Activated CD4-positive, alpha-beta T cell treated with anti-CD3 and anti-CD28 coated beads, Interleukin-2, amount 50 U/mL, for 24 hours (primary cell): ENCODE data around the gene GAS7.
"Not testable (repeated sequence)": the region's sequence is repeated elsewhere in the genome, so short reads cannot be mapped to it uniquely, and the experiment has no call there.

ENCODE experiments used
- DNase-seq, 2 donors: peaks; one replicate each; pipeline ENCODE4 v3.0.0-alpha.2; 2020; ENCODE audit warnings: low read depth in 1 of 2, low spot score in 1 of 2

Gene GAS7

DNA sequence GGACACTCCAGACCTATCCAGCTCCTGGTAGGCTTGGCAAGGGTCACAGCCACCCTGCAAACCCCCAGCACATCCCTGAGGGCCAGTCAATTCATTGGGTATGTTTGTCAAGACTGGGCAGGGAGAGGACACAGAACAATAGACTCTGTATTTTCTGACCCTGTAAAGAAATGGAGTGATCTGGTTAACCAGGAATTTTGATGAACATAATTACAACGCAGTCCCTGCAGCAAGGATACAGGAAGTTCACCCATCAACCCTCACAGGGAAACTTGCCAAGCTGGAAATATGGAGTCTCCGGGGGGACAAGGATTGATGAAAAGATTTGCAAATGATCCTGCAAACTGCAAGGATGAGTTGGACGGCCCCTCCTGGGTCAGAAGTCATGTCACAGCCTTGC lies 167.3 kb downstream of the GAS7 start:
- DNase-seq, result no peak

DNA sequence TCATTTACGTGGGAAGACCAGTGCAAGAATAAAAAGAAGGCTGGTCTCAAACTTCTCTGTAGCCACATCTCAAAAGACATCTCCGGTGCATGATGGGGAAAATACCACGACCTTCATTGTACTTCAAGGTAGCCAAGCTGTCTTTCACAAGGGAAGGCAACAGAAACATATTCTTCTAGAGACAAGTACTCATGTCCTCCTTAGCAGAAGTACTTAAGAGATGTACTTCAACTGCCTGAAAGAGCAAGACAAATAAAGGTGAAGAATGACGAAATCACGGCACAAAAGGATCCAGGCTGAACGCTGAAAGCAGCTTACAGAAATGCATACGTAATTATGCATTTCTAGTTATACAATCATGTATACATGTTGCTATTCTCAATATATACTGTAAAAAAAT lies 169.3 kb downstream of the GAS7 start:
- no peak for DNase-seq

DNA sequence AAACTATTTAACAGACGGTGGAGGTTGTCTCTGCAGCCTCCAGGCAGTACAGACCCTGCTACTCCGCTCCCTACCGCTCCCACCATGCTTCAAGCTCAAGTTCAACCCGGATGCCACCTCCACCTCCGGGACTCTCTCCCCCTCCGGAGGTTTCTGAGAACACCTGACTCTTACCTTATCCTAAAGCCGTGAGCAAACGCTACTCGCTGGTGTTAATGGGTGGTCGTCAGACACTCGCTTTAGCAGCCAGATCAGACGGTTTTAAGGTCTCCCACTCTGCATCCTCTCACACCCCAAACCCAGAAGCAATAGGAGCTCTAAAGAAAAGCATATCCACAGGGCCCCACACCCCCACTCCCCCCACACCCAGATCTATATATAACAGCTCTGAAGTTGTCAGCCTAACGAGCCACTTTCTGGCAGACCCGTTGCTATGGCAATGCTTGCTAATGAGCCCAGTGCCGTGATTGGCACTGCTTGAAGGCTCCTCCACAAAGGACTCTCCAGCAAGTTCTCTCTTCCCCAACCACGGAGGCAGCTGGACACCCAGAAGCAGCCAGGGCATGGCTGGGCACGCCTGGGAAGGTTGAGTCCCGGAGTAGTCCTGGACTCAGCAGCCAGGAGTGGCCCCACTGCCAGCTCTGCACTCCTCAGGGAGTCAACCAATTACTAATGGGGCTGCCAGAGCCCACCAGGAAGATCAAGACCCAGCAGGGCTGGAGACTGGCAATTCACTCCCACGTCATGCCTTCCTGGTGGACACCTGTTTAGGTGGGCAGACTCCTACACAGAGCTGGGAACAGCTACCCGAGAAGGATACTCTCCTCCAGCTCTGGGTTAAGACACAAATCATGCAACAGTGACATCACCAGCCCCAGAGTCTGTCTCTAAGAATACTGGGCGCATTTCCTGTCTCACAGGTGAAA lies 172.2 kb downstream of the GAS7 start:
- no peak for DNase-seq

DNA sequence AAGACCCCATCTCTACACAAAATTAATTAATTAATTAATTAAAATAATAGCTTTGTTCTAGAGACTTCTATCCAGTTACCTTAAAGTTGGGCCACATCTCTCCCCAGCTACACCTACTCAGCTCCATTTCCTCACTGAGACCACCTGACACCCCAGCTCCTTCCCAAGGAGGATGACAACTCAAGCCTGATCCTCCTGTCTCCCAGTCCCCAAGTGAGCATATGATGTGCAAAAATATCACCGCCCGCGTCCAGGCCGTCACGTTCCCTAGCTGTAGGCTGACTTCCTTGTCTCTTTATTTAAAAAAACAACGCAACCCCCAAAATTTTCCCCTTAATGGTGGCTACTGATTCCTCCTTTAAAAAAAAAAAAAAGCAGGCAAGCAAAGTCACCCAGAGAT lies 173.2 kb downstream of the GAS7 start:
- no peak for DNase-seq

DNA sequence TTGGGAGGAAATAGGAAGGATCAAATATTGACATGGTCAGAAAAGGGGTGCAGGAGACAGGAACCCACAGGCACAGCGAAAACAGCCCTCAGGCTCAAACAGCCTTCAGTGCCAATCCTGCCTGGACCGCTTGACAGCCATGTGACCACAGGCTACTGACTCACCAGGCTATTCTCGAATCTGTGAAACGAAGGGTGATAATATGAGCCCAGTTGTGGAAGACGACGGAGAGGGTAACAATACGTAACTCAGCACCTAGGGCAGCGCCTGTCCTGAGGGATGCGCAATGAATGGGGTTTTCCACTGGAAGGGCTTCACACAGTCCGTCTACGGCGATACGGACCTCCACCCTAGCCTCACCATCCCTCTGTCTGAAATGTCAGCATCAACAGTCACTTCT lies 176.0 kb downstream of the GAS7 start:
- DNase-seq, result no peak

DNA sequence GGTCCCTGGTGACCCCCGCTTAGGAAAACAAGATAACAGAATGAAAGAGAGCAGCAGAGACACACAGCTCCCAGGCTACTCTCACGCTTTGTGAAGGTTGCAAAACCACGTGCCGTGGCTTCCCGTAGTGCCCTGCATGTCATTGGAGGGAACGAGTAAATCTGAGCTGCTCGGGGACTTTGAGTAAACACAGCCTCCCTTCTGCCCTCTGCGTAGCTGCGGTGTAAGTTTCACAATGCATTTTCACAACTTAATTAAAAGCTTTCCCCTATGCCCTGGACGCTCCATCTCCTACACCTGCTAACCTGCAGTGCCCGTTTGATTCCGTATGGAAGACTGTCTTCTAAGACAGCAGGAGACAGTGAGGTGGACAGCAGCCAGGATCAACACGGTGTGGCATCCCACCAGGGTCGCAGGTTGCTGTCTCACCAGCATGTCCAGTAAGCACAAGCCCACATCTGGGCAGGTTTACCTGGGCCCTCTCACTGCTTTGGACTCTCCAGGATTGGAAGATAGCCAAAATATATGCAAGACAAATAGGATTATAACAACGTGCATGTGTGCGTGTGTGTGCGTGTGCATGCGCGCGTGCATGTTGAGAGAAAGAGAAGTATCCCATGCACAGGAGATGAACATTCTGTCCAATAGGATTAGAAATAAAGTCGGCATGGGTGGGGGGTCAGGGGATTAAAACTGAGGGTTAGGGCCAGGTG lies 177.0 kb downstream of the GAS7 start:
- DNase-seq, result no peak

DNA sequence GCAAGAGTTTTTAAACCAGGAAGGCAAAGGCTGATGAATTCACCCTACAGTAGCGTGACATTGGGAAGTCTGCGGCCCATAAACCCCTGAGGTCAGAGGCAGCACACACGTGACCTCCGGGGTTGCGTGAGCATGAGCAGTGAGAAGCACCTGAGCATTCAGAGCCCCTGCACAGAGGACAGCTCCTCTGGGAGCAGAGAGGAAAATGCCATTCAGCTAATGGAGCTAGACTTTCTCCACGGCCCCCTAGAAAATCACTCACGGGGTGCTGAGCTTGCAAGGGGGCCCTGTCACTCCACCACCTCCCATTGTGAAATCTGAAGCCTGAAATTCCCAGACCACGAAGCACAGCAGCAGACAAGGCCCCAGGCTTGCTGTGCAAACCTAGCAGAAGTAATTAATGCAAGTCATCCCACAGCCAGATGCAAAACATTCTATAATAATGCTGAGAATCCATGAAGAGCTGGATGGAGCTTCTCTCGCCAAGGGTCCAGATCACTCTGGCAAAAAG lies 178.4 kb downstream of the GAS7 start:
- DNase-seq, result no peak

DNA sequence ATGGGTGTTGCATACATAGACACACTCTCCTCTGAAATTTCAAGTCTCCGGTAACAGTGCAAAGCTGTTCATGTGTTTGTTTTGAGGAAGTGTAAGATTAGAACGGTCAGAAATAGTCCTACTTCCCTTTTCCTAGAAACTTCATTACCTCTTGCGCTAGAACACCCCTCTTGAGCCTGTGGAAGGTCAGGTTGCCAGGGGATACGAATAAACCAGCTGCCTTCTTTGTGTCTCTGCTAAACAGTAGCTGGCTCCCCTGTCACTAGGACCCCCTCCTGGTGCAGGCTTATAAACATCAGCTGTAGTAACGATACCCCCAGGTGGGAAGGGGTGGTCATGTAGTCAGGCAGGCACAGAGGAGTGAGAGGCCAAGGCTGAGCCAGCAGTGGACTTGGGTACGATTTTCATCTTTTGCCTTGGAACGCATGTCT lies 179.9 kb downstream of the GAS7 start:
- DNase-seq, result no peak

DNA sequence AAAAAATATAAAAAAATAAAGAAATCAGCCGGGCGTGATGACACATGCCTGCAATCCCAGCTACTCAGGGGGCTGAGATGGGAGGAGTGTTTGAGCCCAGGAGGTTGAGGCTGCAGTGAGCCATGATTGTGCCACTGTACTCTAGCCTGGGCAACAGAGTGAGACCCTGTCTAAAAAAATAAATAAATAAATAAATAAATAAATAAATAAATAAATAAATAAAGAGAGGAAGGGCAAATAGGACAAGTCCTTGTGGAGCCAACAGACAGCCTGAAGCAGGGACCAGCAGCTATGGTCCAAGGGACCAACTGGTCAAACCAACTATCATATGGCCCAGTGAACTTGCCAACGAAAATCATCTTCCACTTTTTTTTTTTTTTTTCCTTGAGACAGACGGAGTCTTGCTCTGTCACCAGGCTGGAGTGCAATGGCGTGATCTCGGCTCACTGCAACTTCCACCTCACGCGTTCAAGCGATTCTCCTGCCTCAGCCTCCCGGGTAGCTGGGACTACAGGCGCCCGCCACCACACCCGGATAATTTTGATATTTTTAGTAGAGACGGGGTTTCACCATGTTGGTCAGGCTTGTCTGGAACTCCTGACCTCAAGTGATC lies 181.3 kb downstream of the GAS7 start:
- not testable (repeated sequence) for DNase-seq

DNA sequence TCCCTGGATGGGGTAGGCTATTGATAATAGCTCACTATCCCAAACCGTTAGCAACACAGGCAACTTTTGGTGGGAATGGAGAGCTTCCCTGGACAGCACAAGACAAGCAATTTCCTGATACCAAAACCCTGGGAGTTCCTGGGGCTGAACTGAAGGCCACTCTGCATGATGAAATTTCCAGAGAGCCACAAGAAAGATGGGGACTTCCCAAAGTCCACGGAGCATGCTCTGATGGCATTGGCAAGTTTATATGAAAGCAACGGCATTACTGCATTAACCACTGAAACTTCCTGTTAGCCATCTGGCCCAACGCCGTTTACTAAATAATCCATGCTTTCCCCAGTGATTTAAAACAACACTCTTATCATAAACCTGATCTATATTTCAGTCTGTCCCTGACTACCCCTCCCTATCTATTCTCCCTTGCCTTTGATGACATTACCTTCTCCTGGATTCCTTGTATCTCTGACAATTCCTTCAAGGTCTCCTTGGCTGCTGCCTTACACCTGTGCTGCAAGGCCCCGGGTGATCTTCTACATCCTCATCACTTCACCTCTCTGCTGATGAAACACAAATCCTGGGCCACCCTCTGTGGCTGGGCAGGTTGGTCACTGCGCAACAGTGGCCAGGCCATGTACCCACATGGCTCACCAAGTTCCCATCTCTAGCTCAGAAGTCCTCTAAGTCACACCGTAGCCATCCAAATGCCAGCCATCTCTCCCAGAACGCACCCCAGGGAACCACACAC lies 184.9 kb downstream of the GAS7 start:
- DNase-seq, result no peak

DNA sequence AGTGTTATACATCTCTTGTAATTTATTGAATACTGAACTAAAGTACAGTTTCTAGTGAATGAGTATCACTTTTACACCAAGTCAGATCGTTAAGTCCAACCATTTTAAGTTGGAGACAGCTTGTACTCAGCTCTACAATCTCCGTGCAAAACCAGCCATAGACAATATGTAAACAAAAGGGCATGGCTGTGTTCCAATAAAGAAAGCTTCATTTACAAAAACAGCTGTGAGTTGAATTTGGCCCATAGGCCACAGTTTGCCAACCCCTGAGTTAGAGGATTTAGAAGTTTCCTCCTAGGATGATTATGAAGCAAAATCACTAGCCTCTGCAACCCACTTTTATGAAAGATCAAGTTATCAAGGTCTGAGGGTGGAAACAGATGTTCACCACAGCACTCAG lies 187.7 kb downstream of the GAS7 start:
- DNase-seq, result no peak

DNA sequence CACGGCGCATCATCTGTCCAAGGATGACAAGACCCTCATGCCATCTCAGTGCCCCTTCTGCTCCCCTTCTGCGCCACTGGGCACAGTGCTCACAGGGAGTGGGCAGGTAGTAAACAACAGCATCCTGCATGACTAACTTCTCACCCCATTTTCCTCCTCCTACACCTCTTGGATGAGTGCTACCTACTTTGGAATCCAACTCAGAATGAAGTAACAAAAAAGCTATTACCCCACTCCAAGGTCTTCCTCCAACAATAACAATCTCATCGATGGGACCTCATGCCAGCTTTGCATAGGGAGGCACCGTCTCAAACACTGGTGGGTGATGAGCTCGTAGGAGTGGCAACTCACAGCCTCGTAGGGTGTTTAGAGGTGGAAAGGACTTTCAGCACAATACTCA lies 194.7 kb downstream of the GAS7 start:
- no peak for DNase-seq

DNA sequence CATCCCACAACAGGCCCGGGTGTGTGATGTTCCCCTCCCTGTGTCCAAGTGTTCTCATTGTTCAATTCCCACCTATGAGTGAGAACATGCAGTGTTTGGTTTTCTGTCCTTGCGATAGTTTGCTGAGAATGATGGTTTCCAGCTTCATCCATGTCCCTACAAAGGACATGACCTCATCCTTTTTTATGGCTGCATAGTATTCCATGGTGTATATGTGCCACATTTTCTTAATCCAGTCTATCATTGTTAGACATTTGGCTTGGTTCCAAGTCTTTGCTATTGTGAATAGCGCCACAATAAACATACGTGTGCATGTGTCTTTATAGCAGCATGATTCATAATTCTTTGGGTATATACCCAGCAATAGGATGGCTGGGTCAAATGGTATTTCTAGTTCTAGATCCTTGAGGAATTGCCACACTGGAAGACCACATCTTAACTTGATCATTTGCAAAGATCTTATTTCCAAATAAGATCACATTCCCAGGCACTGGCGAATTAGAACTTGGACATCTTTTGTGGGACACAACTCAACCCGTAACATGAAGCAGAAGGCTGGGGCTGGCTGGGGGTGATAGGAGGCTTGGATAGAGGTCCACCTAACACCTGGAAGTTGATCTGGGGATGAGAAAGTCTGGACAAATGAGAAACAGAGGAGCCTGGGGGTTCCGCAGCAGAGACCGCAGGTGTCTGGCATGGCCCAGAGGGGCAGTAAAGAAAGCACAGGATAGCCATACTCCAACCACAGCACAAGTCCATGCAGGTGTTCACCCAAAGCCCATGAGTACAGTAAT lies 195.6 kb downstream of the GAS7 start:
- not testable (repeated sequence) for DNase-seq

DNA sequence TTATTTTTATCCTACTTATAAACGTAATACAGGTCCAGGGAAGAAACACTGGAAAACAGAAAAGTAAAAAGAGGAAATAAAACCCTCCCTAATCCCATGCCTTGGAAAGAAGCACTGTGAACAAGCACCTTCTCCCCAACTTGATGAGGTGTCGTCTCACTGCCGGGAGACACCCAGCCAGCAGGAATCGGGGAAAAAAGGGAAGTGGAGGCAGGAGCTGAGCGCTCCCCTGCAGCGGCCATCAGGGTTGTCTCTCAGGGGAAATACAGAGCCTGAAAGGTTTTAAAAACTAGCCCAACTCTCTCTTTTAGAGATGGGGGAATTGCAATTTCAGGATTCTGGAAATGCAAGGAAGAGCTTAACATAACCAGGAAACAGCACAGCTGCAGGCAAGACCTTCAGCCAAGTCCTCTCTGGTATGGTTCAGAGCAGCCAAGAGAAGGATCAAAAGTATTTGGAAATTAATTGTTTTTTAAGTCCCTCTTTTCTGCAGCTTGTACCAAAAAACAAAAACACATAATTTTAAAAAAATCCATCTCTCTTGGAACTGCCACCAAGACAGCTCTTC lies 197.0 kb downstream of the GAS7 start:
- DNase-seq, result no peak

DNA sequence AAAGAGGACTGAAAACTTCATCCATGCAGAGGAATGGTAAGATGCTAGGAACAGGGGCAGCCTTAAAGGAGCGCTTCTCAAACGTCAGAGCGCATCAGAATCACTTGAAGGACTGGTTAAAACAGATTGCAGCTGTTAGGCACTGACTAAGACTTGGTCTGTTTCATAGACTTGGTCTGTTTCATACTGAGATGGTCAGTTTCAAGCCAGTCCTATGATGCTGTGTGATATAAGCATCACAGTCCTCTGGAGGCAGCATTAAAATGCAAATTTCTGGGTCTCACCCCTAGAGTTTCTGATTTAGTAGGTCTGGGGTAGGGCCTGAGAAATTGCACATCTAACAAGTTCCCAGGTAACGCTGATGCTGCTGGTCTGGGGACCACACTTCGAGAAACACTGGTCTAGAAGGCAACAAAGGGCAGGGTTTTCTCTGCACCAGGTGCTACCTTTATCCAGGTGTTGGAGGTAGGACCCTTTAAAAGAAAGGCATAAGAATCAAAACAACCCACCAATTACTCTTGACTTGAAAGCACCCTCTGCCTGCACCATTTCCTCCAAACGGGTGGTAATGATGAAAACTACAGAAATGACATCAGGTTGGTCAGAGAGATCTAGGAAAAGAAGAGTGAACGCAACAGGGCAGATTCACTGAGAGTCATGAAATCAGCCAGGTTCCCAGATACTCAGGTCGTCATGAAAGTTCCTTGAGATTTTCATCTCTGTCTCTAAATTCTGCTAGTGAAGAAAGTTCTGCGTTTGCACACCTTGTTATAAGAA lies 198.3 kb downstream of the GAS7 start:
- no peak for DNase-seq

DNA sequence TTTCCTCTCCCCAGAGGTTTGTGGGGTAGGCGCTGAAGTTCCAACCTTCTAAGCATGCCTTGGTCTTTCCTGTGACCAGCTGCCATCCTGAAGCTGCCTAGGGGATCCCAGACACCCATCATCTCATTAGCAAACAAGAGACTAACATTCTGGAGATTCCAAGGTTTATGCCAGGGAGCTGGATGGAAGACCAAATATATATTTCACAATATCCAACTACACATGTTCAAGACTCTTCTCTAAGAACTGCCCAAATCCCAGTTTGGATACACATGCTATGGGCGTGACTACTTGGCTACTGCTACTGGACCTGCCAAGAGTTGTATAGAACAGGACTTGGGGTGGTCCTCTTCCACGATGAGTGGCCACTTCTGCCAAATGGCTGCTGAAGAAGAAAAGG lies 200.3 kb downstream of the GAS7 start:
- no peak for DNase-seq

DNA sequence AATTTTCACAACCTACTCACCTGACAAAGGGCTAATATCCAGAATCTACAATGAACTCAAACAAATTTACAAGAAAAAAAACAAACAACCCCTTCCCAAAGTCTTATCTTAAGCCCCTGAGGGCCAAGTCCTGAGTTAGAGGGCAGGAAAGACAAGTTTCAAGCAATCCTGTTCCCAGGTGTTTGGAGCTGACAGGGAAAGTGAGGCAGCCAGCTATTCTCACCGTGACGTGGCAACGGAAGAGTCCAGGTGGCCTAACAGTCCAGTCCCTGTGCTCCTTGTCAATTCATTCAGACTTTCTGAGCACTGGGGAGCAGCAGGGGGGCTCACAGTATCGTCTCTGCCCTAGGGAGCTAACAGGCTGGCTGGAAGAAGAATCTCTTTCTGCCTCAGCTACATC lies 203.6 kb downstream of the GAS7 start:
- no peak for DNase-seq

DNA sequence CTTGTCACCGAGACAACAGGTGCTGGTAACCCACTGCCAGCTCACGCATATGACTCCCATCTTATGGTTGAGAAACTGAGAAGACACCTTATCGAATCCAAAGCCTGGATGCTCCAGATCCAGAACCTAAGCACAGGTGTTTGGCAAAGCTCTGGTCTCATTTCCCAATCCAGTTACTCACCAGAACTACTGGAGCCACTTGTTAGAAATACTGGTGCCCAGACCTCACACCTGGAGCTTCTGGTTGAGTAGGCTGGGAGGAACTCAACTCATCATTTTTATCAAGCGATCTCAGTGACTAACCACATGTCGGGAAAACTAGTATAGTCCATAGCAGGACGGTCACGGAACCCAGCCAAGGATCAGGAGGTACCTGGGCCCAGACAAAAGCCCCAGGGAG lies 206.6 kb downstream of the GAS7 start:
- DNase-seq, result no peak

DNA sequence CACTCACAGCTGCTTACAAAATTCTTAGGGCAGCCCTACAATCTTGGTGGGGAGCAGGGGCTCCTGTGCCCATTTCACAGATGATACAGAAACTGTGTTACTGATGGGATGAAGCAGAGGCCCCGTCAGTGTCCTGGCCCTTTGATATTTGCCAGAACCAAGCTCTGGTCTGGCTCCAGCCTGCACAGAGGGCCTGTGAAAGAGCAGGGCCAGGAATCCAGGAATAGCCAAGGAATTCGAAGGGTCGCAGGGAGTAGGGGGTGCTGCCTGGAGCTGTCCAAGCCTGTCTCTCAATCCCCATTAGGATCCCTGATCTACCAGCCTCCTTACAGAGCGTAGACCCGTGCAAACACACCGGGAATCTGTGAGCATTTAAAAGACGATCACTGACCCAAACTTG lies 207.1 kb downstream of the GAS7 start:
- no peak for DNase-seq
